K562 (cell line): ENCODE measurements around the gene GPC3.

Experiments used
- ELF4 ChIP-seq: fragments of 450-650 bp; formaldehyde crosslinking; IDR thresholded peaks from 2 replicates; pipeline ENCODE4 v1.4.0; 2022; ENCODE audit warnings: missing genetic modification characterization
- FOXJ3 ChIP-seq: sonication (generic); formaldehyde crosslinking; IDR thresholded peaks from 2 replicates; pipeline ENCODE4 v1.4.0; 2020; ENCODE audit warnings: mild to moderate bottlenecking, missing genetic modification reagents
- MCM2 ChIP-seq: fragments of 450-650 bp; IDR thresholded peaks from 2 replicates; pipeline ENCODE4 v1.6.1; 2017; ENCODE audit warnings: low read depth, mild to moderate bottlenecking
- POLR2AphosphoS5 ChIP-seq: IDR thresholded peaks from 2 replicates; pipeline ENCODE4 v1.6.1; 2011; ENCODE audit warnings: mild to moderate bottlenecking, low read depth, low read length, moderate library complexity; ENCODE audit not compliant: control insufficient read depth, insufficient read depth
- RFX5 ChIP-seq: IDR thresholded peaks from 2 replicates; pipeline ENCODE4 v1.6.1; 2011; ENCODE audit warnings: low read depth, mild to moderate bottlenecking, improper control_type of control experiment, low read length
- ZNF174 ChIP-seq: fragments of 250-450 bp; sonication (Bioruptor Pico); IDR thresholded peaks from 2 replicates; pipeline ENCODE4 v1.4.0; 2020; ENCODE audit warnings: mild to moderate bottlenecking
- ZNF324 ChIP-seq: fragments of 250-450 bp; sonication (Bioruptor Pico); IDR thresholded peaks from 2 replicates; pipeline ENCODE4 v1.4.0; 2020; ENCODE audit warnings: mild to moderate bottlenecking
- TF ChIP-seq, protein P1 (sequence below), 2 experiments: fragments of 450-650 bp; formaldehyde crosslinking in 1 of 2; IDR thresholded peaks; 2 replicates each; pipeline versions ENCODE4 v1.4.0 to v1.6.1; 2014 to 2020; ENCODE audit warnings: mild to moderate bottlenecking in 2 of 2, borderline replicate concordance in 1 of 2, low read depth in 1 of 2
- TF ChIP-seq, protein P2 (sequence below), 3 experiments: IDR thresholded peaks in 2 of 3; conservative IDR thresholded peaks in 1 of 3; 2 replicates each; pipeline ENCODE4 v1.5.1; 2011 to 2012; ENCODE audit warnings: low read length in 3 of 3, mild to moderate bottlenecking in 3 of 3, control low read depth in 2 of 3, improper control_type of control experiment in 1 of 3, inconsistent platforms in 1 of 3, low read depth in 1 of 3, mixed read lengths in 1 of 3, moderate library complexity in 1 of 3; ENCODE audit not compliant: insufficient read depth in 2 of 3
- TF ChIP-seq, protein P3 (sequence below), 2 experiments: fragments of 450-650 bp in 1 of 2; sonication (generic) in 1 of 2; formaldehyde crosslinking; conservative IDR thresholded peaks; 2 replicates each; pipeline versions ENCODE4 v1.4.0 to v1.8.1; 2020 to 2022; ENCODE audit warnings: mild to moderate bottlenecking in 1 of 2, missing genetic modification reagents in 1 of 2

DNA sequence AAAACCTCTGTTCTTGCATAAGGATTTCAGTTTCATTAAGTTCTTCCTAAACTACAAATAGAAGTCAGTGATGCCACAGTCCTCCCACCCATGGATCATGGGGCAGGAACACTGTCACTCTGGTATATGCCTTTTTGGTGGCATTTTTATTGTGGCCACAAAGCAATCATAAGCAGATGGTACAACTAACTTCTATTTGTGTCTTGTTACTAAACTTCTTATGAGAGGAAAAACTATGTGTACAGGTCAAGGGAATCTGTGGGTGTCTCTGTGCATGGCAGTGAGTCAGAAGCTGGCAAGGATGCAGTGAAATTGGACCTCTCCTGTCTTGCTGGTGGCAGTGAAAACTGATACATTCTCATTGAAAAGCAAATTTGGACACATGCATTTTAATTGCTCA, 325.1 kb downstream of the GPC3 start:
- TF ChIP-seq, protein P1, sequence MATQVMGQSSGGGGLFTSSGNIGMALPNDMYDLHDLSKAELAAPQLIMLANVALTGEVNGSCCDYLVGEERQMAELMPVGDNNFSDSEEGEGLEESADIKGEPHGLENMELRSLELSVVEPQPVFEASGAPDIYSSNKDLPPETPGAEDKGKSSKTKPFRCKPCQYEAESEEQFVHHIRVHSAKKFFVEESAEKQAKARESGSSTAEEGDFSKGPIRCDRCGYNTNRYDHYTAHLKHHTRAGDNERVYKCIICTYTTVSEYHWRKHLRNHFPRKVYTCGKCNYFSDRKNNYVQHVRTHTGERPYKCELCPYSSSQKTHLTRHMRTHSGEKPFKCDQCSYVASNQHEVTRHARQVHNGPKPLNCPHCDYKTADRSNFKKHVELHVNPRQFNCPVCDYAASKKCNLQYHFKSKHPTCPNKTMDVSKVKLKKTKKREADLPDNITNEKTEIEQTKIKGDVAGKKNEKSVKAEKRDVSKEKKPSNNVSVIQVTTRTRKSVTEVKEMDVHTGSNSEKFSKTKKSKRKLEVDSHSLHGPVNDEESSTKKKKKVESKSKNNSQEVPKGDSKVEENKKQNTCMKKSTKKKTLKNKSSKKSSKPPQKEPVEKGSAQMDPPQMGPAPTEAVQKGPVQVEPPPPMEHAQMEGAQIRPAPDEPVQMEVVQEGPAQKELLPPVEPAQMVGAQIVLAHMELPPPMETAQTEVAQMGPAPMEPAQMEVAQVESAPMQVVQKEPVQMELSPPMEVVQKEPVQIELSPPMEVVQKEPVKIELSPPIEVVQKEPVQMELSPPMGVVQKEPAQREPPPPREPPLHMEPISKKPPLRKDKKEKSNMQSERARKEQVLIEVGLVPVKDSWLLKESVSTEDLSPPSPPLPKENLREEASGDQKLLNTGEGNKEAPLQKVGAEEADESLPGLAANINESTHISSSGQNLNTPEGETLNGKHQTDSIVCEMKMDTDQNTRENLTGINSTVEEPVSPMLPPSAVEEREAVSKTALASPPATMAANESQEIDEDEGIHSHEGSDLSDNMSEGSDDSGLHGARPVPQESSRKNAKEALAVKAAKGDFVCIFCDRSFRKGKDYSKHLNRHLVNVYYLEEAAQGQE (IDR thresholded peaks at IDR 0.05; ENCODE audit: borderline replicate concordance): no peak
- TF ChIP-seq, protein P1 (CRISPR knock-in tag; IDR thresholded peaks at IDR 0.05; ENCODE audit: low read depth): no peak
- TF ChIP-seq POLR2AphosphoS5 (no peak), RFX5 (no peak), MCM2 (no peak), FOXJ3 (CRISPR knock-in tag) (no peak), ZNF324 (CRISPR knock-in tag) (no peak), ELF4 (no peak), ZNF174 (no peak)
- TF ChIP-seq, protein P2, sequence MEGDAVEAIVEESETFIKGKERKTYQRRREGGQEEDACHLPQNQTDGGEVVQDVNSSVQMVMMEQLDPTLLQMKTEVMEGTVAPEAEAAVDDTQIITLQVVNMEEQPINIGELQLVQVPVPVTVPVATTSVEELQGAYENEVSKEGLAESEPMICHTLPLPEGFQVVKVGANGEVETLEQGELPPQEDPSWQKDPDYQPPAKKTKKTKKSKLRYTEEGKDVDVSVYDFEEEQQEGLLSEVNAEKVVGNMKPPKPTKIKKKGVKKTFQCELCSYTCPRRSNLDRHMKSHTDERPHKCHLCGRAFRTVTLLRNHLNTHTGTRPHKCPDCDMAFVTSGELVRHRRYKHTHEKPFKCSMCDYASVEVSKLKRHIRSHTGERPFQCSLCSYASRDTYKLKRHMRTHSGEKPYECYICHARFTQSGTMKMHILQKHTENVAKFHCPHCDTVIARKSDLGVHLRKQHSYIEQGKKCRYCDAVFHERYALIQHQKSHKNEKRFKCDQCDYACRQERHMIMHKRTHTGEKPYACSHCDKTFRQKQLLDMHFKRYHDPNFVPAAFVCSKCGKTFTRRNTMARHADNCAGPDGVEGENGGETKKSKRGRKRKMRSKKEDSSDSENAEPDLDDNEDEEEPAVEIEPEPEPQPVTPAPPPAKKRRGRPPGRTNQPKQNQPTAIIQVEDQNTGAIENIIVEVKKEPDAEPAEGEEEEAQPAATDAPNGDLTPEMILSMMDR (IDR thresholded peaks at IDR 0.05 in 2 of 3, conservative IDR thresholded peaks at IDR 0.05 in 1 of 3; ENCODE audit: insufficient read depth in 2 of 3, low read depth in 1 of 3, low read length in 3 of 3): no peak
- TF ChIP-seq, protein P3, sequence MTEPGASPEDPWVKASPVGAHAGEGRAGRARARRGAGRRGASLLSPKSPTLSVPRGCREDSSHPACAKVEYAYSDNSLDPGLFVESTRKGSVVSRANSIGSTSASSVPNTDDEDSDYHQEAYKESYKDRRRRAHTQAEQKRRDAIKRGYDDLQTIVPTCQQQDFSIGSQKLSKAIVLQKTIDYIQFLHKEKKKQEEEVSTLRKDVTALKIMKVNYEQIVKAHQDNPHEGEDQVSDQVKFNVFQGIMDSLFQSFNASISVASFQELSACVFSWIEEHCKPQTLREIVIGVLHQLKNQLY (CRISPR knock-in tag; conservative IDR thresholded peaks at IDR 0.05): no peak
